Ishikawa (cell line): ENCODE data around the gene SLC9A1.

Experiments
- CEBPB ChIP-seq: IDR thresholded peaks from 2 replicates; pipeline ENCODE4 v1.6.1; 2012
- CREB1 ChIP-seq: IDR thresholded peaks from 2 replicates; pipeline ENCODE4 v1.6.1; 2012; ENCODE audit warnings: low read depth
- EGR1 ChIP-seq: IDR thresholded peaks from 2 replicates; pipeline ENCODE4 v1.6.1; 2012
- EP300 ChIP-seq: IDR thresholded peaks from 2 replicates; pipeline ENCODE4 v1.6.1; 2012; ENCODE audit warnings: borderline replicate concordance
- FOXM1 ChIP-seq: IDR thresholded peaks from 2 replicates; pipeline ENCODE4 v1.6.1; 2012; ENCODE audit warnings: low read depth, borderline replicate concordance
- MAX ChIP-seq: IDR thresholded peaks from 2 replicates; pipeline ENCODE4 v1.6.1; 2012
- NFIC ChIP-seq: IDR thresholded peaks from 2 replicates; pipeline ENCODE4 v1.6.1; 2012
- RAD21 ChIP-seq: IDR thresholded peaks from 2 replicates; pipeline ENCODE4 v1.6.1; 2012; ENCODE audit warnings: low read depth
- TAF1 ChIP-seq: IDR thresholded peaks from 2 replicates; pipeline ENCODE4 v1.6.1; 2012; ENCODE audit warnings: low read depth, mild to moderate bottlenecking
- TCF12 ChIP-seq: IDR thresholded peaks from 2 replicates; pipeline ENCODE4 v1.6.1; 2012; ENCODE audit warnings: low read depth
- TEAD4 ChIP-seq: IDR thresholded peaks from 2 replicates; pipeline ENCODE4 v1.6.1; 2012
- YY1 ChIP-seq: IDR thresholded peaks from 2 replicates; pipeline ENCODE4 v1.6.1; 2012; ENCODE audit warnings: low read depth
- ZBTB7A ChIP-seq: IDR thresholded peaks from 2 replicates; pipeline ENCODE4 v1.6.1; 2012; ENCODE audit warnings: low read depth
- TF ChIP-seq, protein P1 (sequence below): IDR thresholded peaks from 2 replicates; pipeline ENCODE4 v1.6.1; 2012
- TF ChIP-seq, protein P2 (sequence below): IDR thresholded peaks from 2 replicates; pipeline ENCODE4 v1.6.1; 2012; ENCODE audit warnings: low read depth, mild to moderate bottlenecking

The SLC9A1 gene

DNA sequence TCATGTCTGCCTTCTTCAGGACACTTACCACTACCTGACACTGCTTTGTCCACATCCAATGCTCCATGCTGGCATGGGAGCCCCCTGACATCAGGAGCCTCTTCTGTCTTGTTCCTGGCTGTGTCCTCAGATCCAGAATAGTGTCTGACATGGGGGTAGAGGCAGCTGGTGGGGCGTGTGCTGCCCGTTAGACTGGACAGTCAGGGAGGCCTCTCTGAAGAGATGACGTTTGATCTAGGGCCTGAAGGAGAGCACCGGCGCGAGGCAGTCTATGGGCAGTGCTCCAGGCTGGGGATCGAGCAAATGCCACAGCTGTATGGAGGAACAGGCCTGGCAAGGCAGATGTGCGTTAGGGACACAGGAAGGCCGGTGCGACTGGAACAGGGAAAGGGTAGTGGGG, 16.6 kb downstream of the SLC9A1 start:
- TF ChIP-seq NFIC (no peak), EP300 (no peak), FOXM1 (no peak), TAF1 (no peak), RAD21 (no peak)

GRCh38 chr1:27137544-27138075, 17.3 kb downstream of the SLC9A1 start:
- TF ChIP-seq EGR1: no peak
- TF ChIP-seq YY1: no peak
- TF ChIP-seq TCF12: no peak
- no peak for TF ChIP-seq EP300
- TF ChIP-seq CEBPB: no peak
- no peak for TF ChIP-seq TAF1
- TF ChIP-seq RAD21: no peak
- TF ChIP-seq NFIC: no peak
- TF ChIP-seq ZBTB7A: no peak

DNA sequence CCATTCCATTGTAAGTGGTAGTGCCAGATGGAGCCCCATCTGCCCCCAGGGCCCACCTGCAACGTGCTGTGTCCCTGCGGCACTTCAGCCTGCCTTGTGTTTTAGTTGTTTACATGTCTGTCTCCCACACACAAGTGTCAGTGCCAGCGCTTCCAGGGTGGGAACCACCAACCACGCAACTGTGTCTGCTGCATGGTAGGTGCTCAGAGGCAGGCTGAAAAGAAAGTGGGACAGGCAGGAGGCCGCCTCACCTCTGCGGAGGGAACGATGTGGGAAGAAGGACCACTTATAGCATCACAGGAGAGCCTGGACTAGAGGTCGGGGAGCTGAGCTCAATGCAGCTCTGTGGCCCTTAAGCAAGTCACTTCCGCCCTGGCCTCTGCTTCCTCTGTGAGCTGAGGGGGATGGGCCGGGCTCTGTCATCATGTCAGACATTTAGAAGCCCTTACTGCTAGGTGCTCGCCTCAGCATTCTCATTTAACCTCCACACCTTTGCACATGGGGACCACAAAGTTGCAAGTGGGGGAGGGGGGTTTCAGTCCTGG, 17.9 kb downstream of the SLC9A1 start:
- no peak for TF ChIP-seq TCF12
- no peak for TF ChIP-seq ZBTB7A
- TF ChIP-seq MAX: no peak
- TF ChIP-seq, protein P1, sequence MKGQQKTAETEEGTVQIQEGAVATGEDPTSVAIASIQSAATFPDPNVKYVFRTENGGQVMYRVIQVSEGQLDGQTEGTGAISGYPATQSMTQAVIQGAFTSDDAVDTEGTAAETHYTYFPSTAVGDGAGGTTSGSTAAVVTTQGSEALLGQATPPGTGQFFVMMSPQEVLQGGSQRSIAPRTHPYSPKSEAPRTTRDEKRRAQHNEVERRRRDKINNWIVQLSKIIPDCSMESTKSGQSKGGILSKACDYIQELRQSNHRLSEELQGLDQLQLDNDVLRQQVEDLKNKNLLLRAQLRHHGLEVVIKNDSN: no peak
- TF ChIP-seq TAF1: no peak
- no peak for TF ChIP-seq EP300
- TF ChIP-seq, protein P2, sequence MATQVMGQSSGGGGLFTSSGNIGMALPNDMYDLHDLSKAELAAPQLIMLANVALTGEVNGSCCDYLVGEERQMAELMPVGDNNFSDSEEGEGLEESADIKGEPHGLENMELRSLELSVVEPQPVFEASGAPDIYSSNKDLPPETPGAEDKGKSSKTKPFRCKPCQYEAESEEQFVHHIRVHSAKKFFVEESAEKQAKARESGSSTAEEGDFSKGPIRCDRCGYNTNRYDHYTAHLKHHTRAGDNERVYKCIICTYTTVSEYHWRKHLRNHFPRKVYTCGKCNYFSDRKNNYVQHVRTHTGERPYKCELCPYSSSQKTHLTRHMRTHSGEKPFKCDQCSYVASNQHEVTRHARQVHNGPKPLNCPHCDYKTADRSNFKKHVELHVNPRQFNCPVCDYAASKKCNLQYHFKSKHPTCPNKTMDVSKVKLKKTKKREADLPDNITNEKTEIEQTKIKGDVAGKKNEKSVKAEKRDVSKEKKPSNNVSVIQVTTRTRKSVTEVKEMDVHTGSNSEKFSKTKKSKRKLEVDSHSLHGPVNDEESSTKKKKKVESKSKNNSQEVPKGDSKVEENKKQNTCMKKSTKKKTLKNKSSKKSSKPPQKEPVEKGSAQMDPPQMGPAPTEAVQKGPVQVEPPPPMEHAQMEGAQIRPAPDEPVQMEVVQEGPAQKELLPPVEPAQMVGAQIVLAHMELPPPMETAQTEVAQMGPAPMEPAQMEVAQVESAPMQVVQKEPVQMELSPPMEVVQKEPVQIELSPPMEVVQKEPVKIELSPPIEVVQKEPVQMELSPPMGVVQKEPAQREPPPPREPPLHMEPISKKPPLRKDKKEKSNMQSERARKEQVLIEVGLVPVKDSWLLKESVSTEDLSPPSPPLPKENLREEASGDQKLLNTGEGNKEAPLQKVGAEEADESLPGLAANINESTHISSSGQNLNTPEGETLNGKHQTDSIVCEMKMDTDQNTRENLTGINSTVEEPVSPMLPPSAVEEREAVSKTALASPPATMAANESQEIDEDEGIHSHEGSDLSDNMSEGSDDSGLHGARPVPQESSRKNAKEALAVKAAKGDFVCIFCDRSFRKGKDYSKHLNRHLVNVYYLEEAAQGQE: no peak
- no peak for TF ChIP-seq EGR1
- no peak for TF ChIP-seq RAD21
- no peak for TF ChIP-seq FOXM1
- TF ChIP-seq CEBPB: no peak
- no peak for TF ChIP-seq YY1
- no peak for TF ChIP-seq CREB1
- no peak for TF ChIP-seq NFIC
- no peak for TF ChIP-seq TEAD4

GRCh38 chr1:27136236-27136551, 18.7 kb downstream of the SLC9A1 start:
- TF ChIP-seq TCF12: no peak
- no peak for TF ChIP-seq ZBTB7A
- TF ChIP-seq EGR1: no peak
- TF ChIP-seq RAD21: no peak
- no peak for TF ChIP-seq CEBPB
- no peak for TF ChIP-seq MAX
- TF ChIP-seq CREB1: no peak
- no peak for TF ChIP-seq NFIC
- TF ChIP-seq EP300: no peak
- TF ChIP-seq FOXM1: no peak
- TF ChIP-seq TEAD4: no peak
- no peak for TF ChIP-seq TAF1
- TF ChIP-seq YY1: no peak
- TF ChIP-seq, protein P1: no peak
- TF ChIP-seq, protein P2: no peak

- TF ChIP-seq MAX (no peak), EGR1 (no peak), CREB1 (no peak), ZBTB7A (no peak), YY1 (no peak), CEBPB (no peak), RAD21 (no peak; the same call in 1 of the 2 replicates), NFIC (no peak), TAF1 (no peak), FOXM1 (no peak), TEAD4 (no peak), TCF12 (no peak)
- TF ChIP-seq, protein P1: no peak
Measured at GRCh38 chr1:27135541-27136235, 19.2 kb downstream of the SLC9A1 start.
